Sigmoid colon (tissue), 7 donors: ENCODE data around the gene EFNA2. TPM values are rescaled to one million over a fixed set of nuclear protein-coding genes. Genes with fewer than 3 reads are reported as not detected.

Experiments
- DNase-seq: peaks from one replicate; pipeline ENCODE4 v3.0.0-alpha.2; 2019
- H3K27ac ChIP-seq, 4 donors: fragments of 200-600 bp; sonication (generic); one replicate each; pipeline ENCODE4 v1.5.1; 2016 to 2019; ENCODE audit warnings: mild to moderate bottlenecking in 1 of 4
- H3K27me3 ChIP-seq, 3 donors: fragments of 200-600 bp; sonication (generic); one replicate each; pipeline ENCODE4 v1.5.1; 2019; ENCODE audit warnings: mild to moderate bottlenecking in 1 of 3
- H3K36me3 ChIP-seq, 4 donors: fragments of 200-600 bp; sonication (generic); one replicate each; pipeline ENCODE4 v1.5.1; 2016 to 2019
- H3K4me1 ChIP-seq, 4 donors: fragments of 200-600 bp; sonication (generic); one replicate each; pipeline ENCODE4 v1.5.1; 2017 to 2019
- H3K4me3 ChIP-seq, 4 donors: fragments of 200-600 bp; sonication (generic); one replicate each; pipeline ENCODE4 v1.5.1; 2017 to 2019; ENCODE audit warnings: mild to moderate bottlenecking in 2 of 4, moderate library complexity in 1 of 4
- H3K9me3 ChIP-seq, 4 donors: fragments of 200-600 bp in 3 of 4; sonication (generic) in 3 of 4; one replicate each; pipeline versions ENCODE4 v1.5.1 to v1.6.1; 2013 to 2019
- CTCF ChIP-seq, 4 experiments: fragments of 450-650 bp in 3 of 4; fragments of 200-600 bp in 1 of 4; IDR thresholded peaks; one replicate each; pipeline ENCODE4 v1.5.1; 2016 to 2019; ENCODE audit warnings: antibody characterized with exemption in 4 of 4, mild to moderate bottlenecking in 3 of 4, moderate library complexity in 2 of 4
- EP300 ChIP-seq, 4 donors: sonication (generic); formaldehyde crosslinking; IDR thresholded peaks; one replicate each; pipeline ENCODE4 v1.6.1; 2017; ENCODE audit warnings: antibody characterized with exemption in 4 of 4
- POLR2A ChIP-seq, 2 donors: fragments of 450-650 bp; IDR thresholded peaks; one replicate each; pipeline ENCODE4 v1.6.1; 2016; ENCODE audit warnings: antibody characterized with exemption in 2 of 2, mild to moderate bottlenecking in 2 of 2, moderate library complexity in 2 of 2
- POLR2AphosphoS5 ChIP-seq, 4 donors: sonication (generic); formaldehyde crosslinking; IDR thresholded peaks; one replicate each; pipeline ENCODE4 v1.6.1; 2017; ENCODE audit warnings: antibody characterized with exemption in 4 of 4
- WGBS, 2 donors: extraction: QIAGEN DNeasy Blood & Tissue Kit; methylation state at CpG; one replicate each; pipeline ENCODE4 v1.1.7; 2013; 5-methylcytosine and 5-hydroxymethylcytosine counted together
- intact Hi-C: fragments of 100-400 bp; cut with DNase I; formaldehyde crosslinking; loops from one replicate; pipeline ENCODE4 v1.15.1; 2023
- polyA plus RNA-seq, 3 donors: library from polyadenylated mRNA; stranded (reverse); fragments of 200-250 nt; gene quantifications; one replicate each; pipeline ENCODE4 v1.2.3, GENCODE V29; 2013
- total RNA-seq, 4 donors: library from RNA; depleted of rRNA; stranded (reverse); fragments of >200 nt; gene quantifications; one replicate each; pipeline ENCODE4 v1.1.0, GENCODE V29; 2016
- donor health status: healthy with polysubstance abuse.
- donor health status: Bipolar disorder and iron deficiency.
- donor health status: healthy.

EFNA2 gene
- total and polyA plus RNA-seq, 7 donors: 23.4 to 40.6 (median 25.2) TPM; not detected in 4

GRCh38 chr19:1308718-1309117 is 23.0 kb downstream of the EFNA2 start:
- no peak for DNase-seq
- Histone ChIP-seq H3K27me3 (peaks cover 0 to 36% (median 12%) of the 10 kb centered on the region in 3 donors), H3K4me3 (no peak overlapping the region), H3K9me3 (no peaks in the 10 kb centered on the region), H3K36me3 (no peaks in the 10 kb centered on the region), H3K4me1 (no peaks in the 10 kb centered on the region), H3K27ac (no peak overlapping the region)
- intact Hi-C loops: no loop called here
- TF ChIP-seq POLR2AphosphoS5 (IDR thresholded peaks at IDR 0.05): no peak
- TF ChIP-seq EP300 (IDR thresholded peaks at IDR 0.05): no peak
- no peak for TF ChIP-seq POLR2A (IDR thresholded peaks at IDR 0.05)
- TF ChIP-seq CTCF (IDR thresholded peaks at IDR 0.05): no peak
- 50 to 68% methylated on average over 11 of the region's 11 CpGs for WGBS, 2 donors

GRCh38 chr19:1309977-1310852 is 24.5 kb downstream of the EFNA2 start:
- Histone ChIP-seq H3K27me3 (peaks cover 0 to 51% (median 12%) of the 10 kb centered on the region in 3 donors), H3K9me3 (no peaks in the 10 kb centered on the region), H3K4me3 (no peak overlapping the region), H3K4me1 (peaks cover 0 to 2% (median under 1%) of the 10 kb centered on the region in 4 donors), H3K36me3 (no peaks in the 10 kb centered on the region), H3K27ac (no peak overlapping the region)
- whole genome bisulfite sequencing, 2 donors: 60 to 80% methylated on average over 28 of the region's 28 CpGs
- no peak for DNase-seq
- TF ChIP-seq POLR2AphosphoS5 (IDR thresholded peaks at IDR 0.05) (no peak), POLR2A (IDR thresholded peaks at IDR 0.05) (no peak), CTCF (IDR thresholded peaks at IDR 0.05) (no peak), EP300 (IDR thresholded peaks at IDR 0.05) (no peak)
- intact Hi-C loops: no loop called here

- Histone ChIP-seq H3K9me3 (no peaks in the 10 kb centered on the region), H3K4me1 (peaks cover 0 to 8% (median 6%) of the 10 kb centered on the region in 4 donors), H3K36me3 (no peaks in the 10 kb centered on the region), H3K4me3 (no peak overlapping the region), H3K27ac (no peak overlapping the region), H3K27me3 (peaks cover 1 to 57% (median 17%) of the 10 kb centered on the region in 3 donors)
- intact Hi-C loops: no loop called here
- TF ChIP-seq POLR2AphosphoS5 (IDR thresholded peaks at IDR 0.05): no peak
- no peak for TF ChIP-seq CTCF (IDR thresholded peaks at IDR 0.05)
- TF ChIP-seq EP300 (IDR thresholded peaks at IDR 0.05): no peak
- TF ChIP-seq POLR2A (IDR thresholded peaks at IDR 0.05): no peak
- 88% methylated on average over 18 of the region's 18 CpGs for WGBS, 2 donors
- DNase-seq: no peak
Observed at GRCh38 chr19:1310853-1311180, 25.1 kb downstream of the EFNA2 start.

GRCh38 chr19:1311543-1312091 is 25.9 kb downstream of the EFNA2 start:
- no peak for DNase-seq
- intact Hi-C loops: no loop called here
- no peak for TF ChIP-seq EP300 (IDR thresholded peaks at IDR 0.05)
- TF ChIP-seq CTCF (IDR thresholded peaks at IDR 0.05): no peak
- no peak for TF ChIP-seq POLR2AphosphoS5 (IDR thresholded peaks at IDR 0.05)
- TF ChIP-seq POLR2A (IDR thresholded peaks at IDR 0.05): no peak
- 51 to 73% methylated on average over 21 of the region's 21 CpGs for WGBS, 2 donors
- Histone ChIP-seq H3K36me3 (no peaks in the 10 kb centered on the region), H3K27me3 (peaks cover 4 to 65% (median 25%) of the 10 kb centered on the region in 3 donors), H3K9me3 (no peaks in the 10 kb centered on the region), H3K4me1 (peaks cover 0 to 12% (median 11%) of the 10 kb centered on the region in 4 donors), H3K4me3 (no peak overlapping the region), H3K27ac (no peak overlapping the region)
